ENCODE data around the gene JAG2.

Gene JAG2

GRCh38 chr14:105139831-105140239, 28.7 kb downstream of the JAG2 start:
- no peak for DNase-seq (ENCODE audit: low read depth)

DNA sequence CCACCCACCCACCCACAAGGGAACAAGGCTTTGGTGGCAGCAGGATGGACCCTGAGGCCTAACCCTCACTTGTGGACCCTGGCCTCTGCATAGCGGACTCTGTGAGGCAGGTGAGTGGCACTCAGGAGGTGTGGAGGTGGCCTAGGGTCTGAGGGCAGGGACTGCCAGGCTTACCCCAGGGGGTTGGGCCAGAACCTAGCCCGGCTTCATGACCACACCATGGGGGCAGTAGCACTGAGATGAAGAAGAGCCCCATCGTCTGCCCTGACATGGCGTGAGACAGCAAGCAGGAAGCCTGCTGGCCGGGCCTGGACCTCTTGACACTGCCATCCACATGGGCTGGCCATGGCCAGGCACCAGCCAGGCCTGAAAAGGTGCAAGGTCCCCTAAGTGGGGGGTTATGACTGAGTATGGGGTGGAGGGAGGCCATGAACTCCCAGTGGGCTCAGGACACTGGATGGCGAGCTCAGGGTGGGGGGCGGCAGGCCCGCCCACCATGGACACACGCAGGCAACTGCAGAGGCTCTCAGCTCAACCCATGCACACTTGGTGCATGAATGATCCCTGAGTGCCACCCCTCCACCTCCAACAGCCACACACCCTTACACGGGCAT, 29.3 kb downstream of the JAG2 start:
- no peak for DNase-seq (ENCODE audit: low read depth)

DNA sequence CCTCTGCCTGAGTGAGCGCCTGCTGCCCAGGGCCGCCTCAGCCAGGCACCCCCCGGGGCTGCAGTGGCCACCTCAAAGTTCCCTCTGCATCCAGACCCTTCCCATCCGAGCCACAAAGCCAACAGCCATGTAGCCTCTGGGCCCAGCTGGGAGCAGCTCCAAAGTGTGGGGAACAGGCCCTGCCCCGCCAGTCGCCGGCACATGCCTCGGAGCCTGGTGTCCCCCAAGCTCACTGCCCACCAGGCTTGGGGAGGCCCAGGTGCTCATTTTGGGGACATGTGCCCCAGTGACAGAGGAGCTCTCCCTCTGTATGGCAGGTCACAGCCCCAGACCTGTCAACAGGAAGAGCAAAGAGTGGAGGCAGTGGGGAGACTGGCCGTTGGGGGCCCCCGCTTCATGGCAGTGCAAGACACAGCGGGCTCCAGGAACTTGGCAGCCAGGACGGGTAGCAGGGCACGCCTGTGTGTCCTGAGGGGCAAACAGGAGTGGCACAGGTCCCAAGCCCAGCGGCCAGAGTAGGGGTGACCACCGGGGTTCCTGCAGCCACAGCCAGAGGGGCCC, 29.9 kb downstream of the JAG2 start:
- DNase-seq (ENCODE audit: low read depth) = no peak

GRCh38 chr14:105138021-105138541, 30.5 kb downstream of the JAG2 start:
- DNase-seq (ENCODE audit: low read depth) = no peak

GRCh38 chr14:105137481-105138020, 31.0 kb downstream of the JAG2 start:
- DNase-seq (ENCODE audit: low read depth) = no peak

DNA sequence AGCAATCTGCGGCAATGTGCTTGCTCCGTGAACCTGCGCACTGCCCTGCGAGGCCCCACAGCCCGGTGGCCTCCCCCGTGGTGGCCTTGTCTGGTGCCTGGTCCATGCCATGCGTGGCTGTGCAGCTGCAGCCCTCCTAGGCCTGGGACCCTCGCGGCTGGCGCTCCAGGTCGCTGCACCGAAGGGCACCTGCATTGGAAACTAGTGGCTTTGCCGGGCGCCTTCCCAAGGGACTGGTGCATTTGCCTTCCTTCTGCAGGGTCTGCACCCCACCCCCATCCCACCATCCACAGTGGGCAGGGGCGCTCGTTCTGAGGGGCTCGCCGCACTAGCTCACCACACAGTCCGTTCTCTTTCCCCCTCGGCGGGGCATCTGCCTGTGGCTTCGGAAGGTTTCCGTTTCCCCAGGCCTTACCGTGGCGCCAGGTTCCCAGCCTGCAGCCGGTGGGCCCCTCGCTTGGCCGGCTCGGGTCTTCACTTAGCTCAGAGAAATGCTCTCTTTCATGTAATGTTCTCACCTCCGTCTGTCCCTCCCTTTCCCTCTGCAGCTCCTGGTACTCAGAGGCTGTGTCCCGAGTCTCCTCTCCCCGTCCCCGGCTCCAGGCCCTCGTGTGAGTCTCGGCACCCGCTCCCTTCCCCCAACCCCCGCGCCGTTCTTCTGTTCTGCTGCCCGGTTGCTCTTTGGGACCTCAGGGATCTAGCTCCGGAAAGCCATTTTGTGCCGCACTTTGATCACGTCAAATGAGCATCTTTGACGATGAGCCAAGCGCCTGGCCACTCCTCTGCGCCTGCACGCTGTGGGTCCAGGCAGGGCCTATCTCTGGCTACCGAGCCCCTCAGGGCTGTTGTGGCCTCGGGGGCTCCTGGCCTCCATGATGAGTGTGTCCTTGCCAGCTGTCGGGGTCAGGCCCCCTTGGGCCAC, 31.9 kb downstream of the JAG2 start:
- DNase-seq (ENCODE audit: low read depth) = no peak

GRCh38 chr14:105135700-105136395, 32.7 kb downstream of the JAG2 start:
- DNase-seq (ENCODE audit: low read depth) = no peak

GRCh38 chr14:105132921-105133654, 35.5 kb downstream of the JAG2 start:
- no peak for DNase-seq (ENCODE audit: low read depth)

- no peak for DNase-seq (ENCODE audit: low read depth)
Measured at GRCh38 chr14:105131241-105131640, 37.3 kb downstream of the JAG2 start.

DNA sequence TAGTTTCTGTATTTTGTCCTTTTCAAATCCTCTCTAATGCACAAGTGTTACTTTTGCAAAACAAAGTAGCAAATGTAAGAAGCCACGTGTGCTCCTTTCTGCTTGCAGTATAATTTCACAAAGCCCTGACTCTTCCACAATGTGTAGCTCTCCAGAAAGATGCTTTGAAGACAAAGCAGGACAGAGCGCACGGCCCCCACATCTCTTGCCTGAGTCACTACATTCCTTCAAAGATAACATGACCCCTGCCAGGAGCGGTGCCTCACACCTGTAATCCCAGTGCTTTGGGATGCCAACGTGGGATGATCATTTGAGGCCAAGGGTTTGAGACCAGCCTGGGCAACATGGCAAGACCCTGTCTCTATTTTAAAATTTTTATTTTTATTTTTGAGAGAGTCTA, 40.5 kb downstream of the JAG2 start:
- DNase-seq (ENCODE audit: low read depth) = no peak

- no peak for DNase-seq (ENCODE audit: low read depth)
Measured at GRCh38 chr14:105126981-105127329, 41.6 kb downstream of the JAG2 start.

DNA sequence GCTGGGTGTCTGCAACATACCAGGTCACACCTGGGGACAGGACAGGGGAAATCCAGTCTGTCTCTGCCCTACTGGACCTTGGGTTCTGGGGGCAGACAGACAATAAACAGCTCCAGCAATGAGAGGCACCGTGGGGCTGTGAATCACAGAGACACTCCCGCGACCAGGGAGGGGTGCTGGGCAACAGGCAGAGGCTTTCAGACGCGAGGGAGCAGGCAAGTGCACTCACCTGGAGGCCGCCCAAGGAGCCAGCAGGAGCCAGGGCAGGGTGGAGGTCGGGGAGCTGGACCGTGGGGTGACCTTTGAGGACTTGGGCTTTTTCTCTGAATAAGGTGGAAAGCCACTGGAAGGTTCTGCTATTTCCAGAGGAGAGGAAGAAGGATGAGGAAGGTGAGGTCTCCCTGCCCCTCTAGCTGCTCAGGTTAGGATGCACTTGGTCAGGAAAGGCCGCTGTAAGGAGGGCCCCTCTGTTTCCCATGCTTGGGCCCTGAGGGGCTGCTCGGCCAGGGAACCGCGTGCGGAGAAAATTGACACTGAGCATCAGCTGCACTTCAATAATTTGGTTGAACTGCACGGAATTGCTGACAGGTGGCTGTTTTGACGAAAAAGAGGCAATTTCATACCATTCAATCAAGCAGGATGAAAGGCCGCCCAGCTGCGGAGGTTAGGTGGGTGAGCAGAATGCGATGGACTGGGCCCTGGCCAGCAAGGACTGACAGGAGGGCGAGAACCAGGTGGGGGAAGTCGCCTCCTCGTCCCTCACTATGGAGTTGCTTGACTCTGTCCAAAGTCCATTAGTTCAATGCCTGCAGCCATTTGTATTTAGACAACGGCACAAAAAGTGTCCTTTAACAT, 42.2 kb downstream of the JAG2 start:
- no peak for DNase-seq (ENCODE audit: low read depth)

DNA sequence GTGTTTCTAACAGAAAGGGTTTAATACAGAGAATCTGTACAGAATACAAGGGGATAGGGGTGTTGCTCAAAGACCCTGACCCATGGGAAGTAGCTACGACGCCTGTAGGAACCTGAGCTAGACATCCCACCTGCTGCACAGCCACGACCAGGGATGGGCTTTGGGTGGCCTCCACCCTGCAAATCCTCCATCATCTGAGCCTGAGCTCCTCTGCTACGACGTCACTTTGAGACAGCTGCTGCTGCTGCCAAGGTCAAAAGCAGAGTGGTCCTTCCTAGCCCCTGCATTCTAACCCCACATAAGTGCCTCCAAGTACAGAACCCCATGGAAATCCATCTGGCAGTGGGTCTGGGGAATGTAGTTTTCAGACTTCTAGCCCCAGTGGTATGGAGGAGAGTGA, 43.8 kb downstream of the JAG2 start:
- no peak for DNase-seq (ENCODE audit: low read depth)

GRCh38 chr14:105123981-105124765, 44.4 kb downstream of the JAG2 start:
- no peak for DNase-seq (ENCODE audit: low read depth)

DNA sequence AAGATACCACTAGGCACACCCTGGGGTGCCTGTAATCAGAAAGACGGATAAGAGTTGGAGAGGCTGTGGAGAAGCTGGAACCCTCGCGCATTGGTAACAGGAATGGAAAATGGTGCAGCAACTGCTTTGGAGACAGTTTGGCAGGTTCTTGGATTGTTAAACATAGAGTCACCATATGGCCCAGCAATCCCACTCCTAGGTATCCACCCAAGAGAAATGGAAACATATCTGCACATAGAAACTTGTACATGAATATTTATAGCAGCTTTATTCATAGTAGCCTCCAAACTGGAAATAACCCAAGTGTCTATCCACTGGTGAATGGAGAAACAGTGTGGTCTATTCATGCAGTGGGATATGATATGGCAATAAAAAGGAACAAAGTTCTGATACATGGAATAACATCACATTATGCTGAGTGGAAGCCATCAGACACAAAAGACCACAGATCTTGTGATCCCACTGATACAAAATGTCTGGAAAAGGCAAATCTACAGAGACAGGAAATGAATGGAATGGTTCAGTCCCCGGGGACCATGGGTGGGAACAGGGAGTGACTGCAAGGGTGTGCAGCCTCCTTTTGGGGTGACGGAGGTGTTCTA, 45.4 kb downstream of the JAG2 start:
- DNase-seq (ENCODE audit: low read depth) = no peak

GRCh38 chr14:105120056-105120455, 48.5 kb downstream of the JAG2 start:
- no peak for DNase-seq (ENCODE audit: low read depth)

- no peak for DNase-seq (ENCODE audit: low read depth)
Measured at GRCh38 chr14:105119408-105120025, 49.1 kb downstream of the JAG2 start.

DNA sequence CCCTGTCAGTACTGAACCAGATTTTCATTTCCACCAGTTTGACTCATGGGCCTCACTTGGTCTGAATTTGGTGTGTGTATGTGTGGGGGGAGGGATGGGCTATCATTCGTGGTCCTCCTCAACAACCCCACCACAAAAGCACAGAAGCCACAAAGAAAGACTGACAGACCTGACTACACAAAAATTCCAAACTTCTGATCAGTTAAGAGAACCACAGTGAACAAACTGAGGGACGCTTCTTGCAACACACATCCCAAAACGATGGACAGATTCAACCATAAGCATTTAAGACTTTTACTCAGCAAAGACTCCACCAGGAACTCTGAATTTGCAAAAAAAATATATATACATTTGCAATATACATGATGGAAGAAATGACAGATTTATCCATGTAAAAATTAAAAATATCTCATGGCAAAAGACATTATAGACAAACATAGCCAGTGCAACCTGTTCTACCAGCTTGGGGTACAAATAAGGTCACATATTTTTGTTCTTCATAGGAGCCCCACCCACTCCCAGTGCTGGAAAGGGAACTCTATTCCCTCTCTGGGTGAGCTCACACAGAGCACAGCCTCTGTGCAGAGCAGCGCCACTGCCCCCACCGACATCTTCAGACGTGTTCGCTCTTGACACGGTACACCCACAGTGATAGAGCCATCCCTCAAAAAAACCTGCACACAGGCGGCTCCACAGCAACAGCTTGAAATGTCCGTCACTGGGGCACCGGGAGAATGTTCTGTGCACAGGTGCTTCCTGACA, 49.7 kb downstream of the JAG2 start:
- DNase-seq (ENCODE audit: low read depth) = no peak
